Upper lobe of left lung (tissue), 6 donors: ENCODE results near the gene RNF14. TPM values are rescaled to one million over a fixed set of nuclear protein-coding genes. Genes with fewer than 3 reads are reported as not detected.
A peak's percentile ranks its signal among the peaks of the same experiment; 100 is the strongest.
"Not testable (repeated sequence)": the region's sequence is repeated elsewhere in the genome, so short reads cannot be mapped to it uniquely, and the experiment has no call there.

Source experiments
- ATAC-seq, 2 donors: fragments of 200-7000 bp; cut with Tn5 transposase; one replicate each; pipeline ENCODE4 v1.9.1; 2022; ENCODE audit warnings: mild to moderate bottlenecking in 2 of 2, moderate library complexity in 2 of 2; ENCODE audit not compliant: low FRiP score in 2 of 2
- DNase-seq, 2 donors: peaks; one replicate each; pipeline ENCODE4 v3.0.0-alpha.2; 2019 to 2020
- H3K27ac ChIP-seq, 4 donors: fragments of 200-600 bp; sonication (generic); one replicate each; pipeline ENCODE4 v1.5.1; 2016 to 2019
- H3K27me3 ChIP-seq, 4 donors: fragments of 200-600 bp; sonication (generic); one replicate each; pipeline ENCODE4 v1.5.1; 2017 to 2019
- H3K36me3 ChIP-seq, 4 donors: fragments of 200-600 bp; sonication (generic); one replicate each; pipeline ENCODE4 v1.5.1; 2016 to 2019
- H3K4me1 ChIP-seq, 4 donors: fragments of 200-600 bp; sonication (generic); one replicate each; pipeline ENCODE4 v1.5.1; 2018 to 2019
- H3K4me3 ChIP-seq, 4 donors: fragments of 200-600 bp; sonication (generic); one replicate each; pipeline ENCODE4 v1.5.1; 2017 to 2019; ENCODE audit warnings: mild to moderate bottlenecking in 2 of 4, moderate library complexity in 1 of 4
- H3K9me3 ChIP-seq, 4 donors: fragments of 200-600 bp; sonication (generic); one replicate each; pipeline ENCODE4 v1.5.1; 2018 to 2019
- CTCF ChIP-seq, 6 experiments: fragments of 450-650 bp in 4 of 6; fragments of 200-600 bp in 2 of 6; sonication (generic) in 2 of 6; IDR thresholded peaks; one replicate each; pipeline ENCODE4 v1.5.1; 2016 to 2019; ENCODE audit warnings: antibody characterized with exemption in 6 of 6
- EP300 ChIP-seq, 4 donors: sonication (generic); formaldehyde crosslinking; IDR thresholded peaks; one replicate each; pipeline ENCODE4 v1.5.1; 2017; ENCODE audit warnings: antibody characterized with exemption in 4 of 4, control low read depth in 2 of 4
- POLR2A ChIP-seq, 4 donors: fragments of 450-650 bp; IDR thresholded peaks; one replicate each; pipeline ENCODE4 v1.5.1; 2016 to 2017; ENCODE audit warnings: antibody characterized with exemption in 4 of 4, mild to moderate bottlenecking in 2 of 4
- POLR2AphosphoS5 ChIP-seq, 2 donors: sonication (generic); formaldehyde crosslinking; IDR thresholded peaks; one replicate each; pipeline ENCODE4 v1.5.1; 2017; ENCODE audit warnings: antibody characterized with exemption in 2 of 2
- WGBS, 2 donors: methylation state at CpG; one replicate each; pipeline ENCODE4 v1.1.5; 2017 to 2018; 5-methylcytosine and 5-hydroxymethylcytosine counted together
- total RNA-seq, 6 donors: library from RNA; depleted of rRNA in 4 of 6; stranded (reverse); fragments of >200 nt in 4 of 6; gene quantifications; one replicate each; pipeline versions ENCODE4 v1.1.0 to v1.2.1, GENCODE V29; 2016 to 2021
- donor health status: DM: no; HTN: no; CAD: no; lungs with moderate emphysema.
- donor health status: DM: no; HTN: yes; CAD: no; lungs with severe emphysema.

Gene RNF14
- total RNA-seq, 6 donors from 2014 or later, result 20.3 to 54.6 (median 44.3) TPM

GRCh38 chr5:142034994-142035393 is 66.1 kb downstream of the RNF14 start:
- no peak overlapping the region for H3K27ac ChIP-seq
- no peak overlapping the region for H3K4me3 ChIP-seq
- no peaks in the 10 kb centered on the region for H3K36me3 ChIP-seq
- no peaks in the 10 kb centered on the region for H3K27me3 ChIP-seq
- no peaks in the 10 kb centered on the region for H3K9me3 ChIP-seq
- ATAC-seq (no peak), DNase-seq (no peak)
- no peaks in the 10 kb centered on the region for H3K4me1 ChIP-seq
- TF ChIP-seq POLR2A (IDR thresholded peaks at IDR 0.05) (no peak), CTCF (IDR thresholded peaks at IDR 0.05) (no peak), EP300 (IDR thresholded peaks at IDR 0.05) (no peak), POLR2AphosphoS5 (IDR thresholded peaks at IDR 0.05) (no peak)

DNA sequence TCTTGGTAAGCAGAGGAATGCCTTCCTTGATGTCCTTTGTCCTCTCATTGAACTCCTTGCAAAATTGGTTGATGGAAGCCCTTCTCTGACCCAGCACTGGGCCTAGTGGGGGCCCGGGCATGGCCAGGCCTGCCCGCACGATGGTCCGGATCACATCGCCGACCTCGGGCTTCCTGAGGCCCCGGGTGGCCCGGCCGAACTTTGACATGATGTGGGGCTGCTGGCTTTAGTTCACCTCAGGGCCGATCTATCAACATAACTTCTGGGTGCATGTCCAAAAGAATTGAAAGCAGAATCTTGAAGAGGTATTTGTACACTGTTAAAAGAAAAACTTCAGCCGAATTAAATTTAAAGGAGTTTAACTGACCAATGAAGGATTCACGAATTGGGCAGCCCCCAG is 68.0 kb downstream of the RNF14 start:
- TF ChIP-seq POLR2AphosphoS5 (IDR thresholded peaks at IDR 0.05) (no peak), CTCF (IDR thresholded peaks at IDR 0.05) (no peak), POLR2A (IDR thresholded peaks at IDR 0.05) (no peak), EP300 (IDR thresholded peaks at IDR 0.05) (no peak)
- peak in 1 of 2 donors; percentile 56 for DNase-seq
- Histone ChIP-seq H3K4me1 (no peaks in the 10 kb centered on the region), H3K27me3 (no peaks in the 10 kb centered on the region), H3K9me3 (no peaks in the 10 kb centered on the region), H3K27ac (no peak overlapping the region), H3K36me3 (no peaks in the 10 kb centered on the region), H3K4me3 (no peak overlapping the region)
- no peak for ATAC-seq
- 90 to 94% methylated on average over 13 of the region's 13 CpGs for WGBS, 2 donors

- ATAC-seq, H3K9me3 ChIP-seq, H3K27me3 ChIP-seq, DNase-seq, H3K4me1 ChIP-seq, H3K4me3 ChIP-seq, H3K27ac ChIP-seq, H3K36me3 ChIP-seq: not testable (repeated sequence)
- WGBS, 2 donors, result 91 to 100% methylated on average over 3 of the region's 3 CpGs
Measured at GRCh38 chr5:142037599-142037998, 68.7 kb downstream of the RNF14 start.

DNA sequence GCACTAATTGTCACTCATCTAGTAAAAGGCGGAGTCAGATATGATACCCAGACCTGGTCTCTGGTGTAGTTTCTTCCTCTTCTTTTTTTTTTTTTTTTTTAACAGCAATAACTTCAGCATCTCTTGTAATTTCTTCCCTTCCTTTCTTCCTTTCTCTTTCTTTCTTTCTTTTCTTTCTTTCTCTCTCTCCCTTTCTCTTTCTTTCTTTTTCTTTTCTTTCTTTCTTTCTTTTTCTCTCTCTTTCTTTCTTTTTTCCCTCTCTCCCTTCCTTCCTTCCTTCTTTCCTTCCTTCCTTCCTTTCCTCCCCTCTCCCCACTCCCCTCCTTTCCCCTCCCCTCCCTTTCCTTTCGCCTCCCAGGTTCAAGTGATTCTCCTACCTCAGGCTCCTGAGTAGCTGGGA is 69.8 kb downstream of the RNF14 start:
- 98% methylated on average over 2 of the region's 2 CpGs for WGBS, 2 donors
- H3K4me3 ChIP-seq, result no peak overlapping the region
- no peaks in the 10 kb centered on the region for H3K36me3 ChIP-seq
- H3K27ac ChIP-seq, result no peak overlapping the region
- H3K27me3 ChIP-seq, result no peaks in the 10 kb centered on the region
- DNase-seq (no peak), ATAC-seq (no peak)
- no peaks in the 10 kb centered on the region for H3K9me3 ChIP-seq
- TF ChIP-seq POLR2AphosphoS5 (IDR thresholded peaks at IDR 0.05) (no peak), EP300 (IDR thresholded peaks at IDR 0.05) (no peak), POLR2A (IDR thresholded peaks at IDR 0.05) (no peak), CTCF (IDR thresholded peaks at IDR 0.05) (no peak)
- H3K4me1 ChIP-seq, result no peaks in the 10 kb centered on the region

Other genes with a start within 250 kb of the RNF14 start
- gene PCDH1, start 90.7 kb upstream of the RNF14 start, total RNA-seq, result 100 to 1,000 TPM in 1 of 6 donors, 10 to 100 TPM in 5; 41.3 to 133 (median 81.6) TPM
- 100 to 1,000 TPM in 1 of 6 donors, 10 to 100 TPM in 5; 59.4 to 151 (median 87.5) TPM for gene DELE1, start 45.2 kb upstream of the RNF14 start, total RNA-seq
- gene PCDH12, start 10.9 kb upstream of the RNF14 start, total RNA-seq, result 10 to 100 TPM in 3 of 6 donors, 1 to 10 TPM in 3; 2.1 to 26.0 (median 10.7) TPM
- gene GNPDA1, start 43.9 kb downstream of the RNF14 start, total RNA-seq, result 10 to 100 TPM; 21.6 to 37.5 (median 31.7) TPM
- 100 to 1,000 TPM in 3 of 6 donors, 10 to 100 TPM in 3; 66.9 to 212 (median 108) TPM for gene NDFIP1, start 139.7 kb downstream of the RNF14 start, total RNA-seq